GM18508 (cell line): ENCODE results near the gene PTPRS.
"Not testable (repeated sequence)": the region's sequence is repeated elsewhere in the genome, so short reads cannot be mapped to it uniquely, and the experiment has no call there.

Experiments used
- ATAC-seq: cut with Tn5 transposase; IDR thresholded peaks from one replicate; pipeline ENCODE4 v1.9.1; 2021; ENCODE audit warnings: moderate number of reproducible peaks; ENCODE audit not compliant: insufficient read depth, unreplicated experiment

PTPRS gene

DNA sequence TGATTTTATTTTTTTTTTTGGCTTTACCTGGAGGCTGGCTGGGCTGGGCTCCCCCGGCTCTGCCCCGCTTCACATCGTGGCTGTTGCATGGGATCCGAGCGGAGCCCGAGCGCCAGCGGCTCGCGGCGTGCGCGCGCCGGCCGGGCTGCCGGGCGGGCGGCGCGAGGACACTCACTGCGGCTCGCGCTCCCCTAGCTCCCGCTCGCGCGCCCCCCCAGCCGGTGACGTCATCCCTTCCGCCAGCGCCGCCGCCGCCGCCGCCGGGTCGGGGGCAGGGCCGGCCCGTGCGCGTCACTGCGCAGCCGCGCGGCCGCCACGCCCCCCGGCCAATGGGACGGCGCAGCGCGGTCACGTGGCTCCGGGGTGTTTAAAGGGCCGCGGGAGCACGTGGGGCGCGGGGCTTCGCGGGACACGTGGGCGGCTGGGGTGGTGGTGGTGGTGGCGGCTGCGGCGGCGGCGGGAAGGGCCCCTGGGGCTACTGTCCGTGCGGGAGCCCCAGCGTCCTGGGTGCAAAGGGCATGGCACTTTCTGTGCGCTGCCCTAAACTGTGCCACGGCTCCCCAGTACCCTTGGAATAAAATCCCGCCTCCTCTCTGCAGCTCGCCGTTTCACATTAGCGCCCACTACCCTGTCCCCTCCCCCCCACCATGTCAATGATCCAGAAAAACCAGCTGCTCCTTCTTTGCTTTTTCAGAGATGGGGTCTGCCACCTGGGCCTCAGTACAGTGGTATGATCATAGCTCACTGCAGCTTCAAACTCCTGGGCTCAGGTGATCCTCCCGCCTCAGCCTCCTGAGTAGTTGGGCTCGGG, at the start of gene PTPRS:
Gene PTPRS (minus strand): TSS at position 176 of the 811 bp plus-strand sequence. CDS start 54,672 bp downstream, outside the sequence.
- ATAC-seq, result no peak

GRCh38 chr19:5389353-5389752, 48.7 kb upstream of the PTPRS start:
- ATAC-seq, result no peak

DNA sequence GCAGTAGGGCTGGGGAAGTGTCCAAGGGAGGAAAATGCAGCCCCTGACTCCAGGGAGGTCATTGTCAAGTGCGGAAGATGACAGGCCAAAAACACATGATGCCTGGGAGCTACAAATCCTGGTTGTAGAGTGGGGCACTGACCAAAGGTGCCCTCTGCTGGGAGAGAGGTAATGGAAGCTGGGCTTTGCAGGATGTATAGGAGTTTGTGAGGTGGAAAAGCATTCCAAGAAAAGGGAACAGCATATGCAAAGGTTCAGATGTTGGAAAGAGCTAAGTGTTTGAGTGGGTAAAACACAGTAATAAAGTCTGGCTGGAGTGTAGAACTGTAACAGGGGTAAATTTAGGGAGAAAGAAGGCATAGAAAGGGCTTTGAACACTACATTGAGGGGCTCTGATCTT, 46.9 kb upstream of the PTPRS start:
- ATAC-seq, result no peak

DNA sequence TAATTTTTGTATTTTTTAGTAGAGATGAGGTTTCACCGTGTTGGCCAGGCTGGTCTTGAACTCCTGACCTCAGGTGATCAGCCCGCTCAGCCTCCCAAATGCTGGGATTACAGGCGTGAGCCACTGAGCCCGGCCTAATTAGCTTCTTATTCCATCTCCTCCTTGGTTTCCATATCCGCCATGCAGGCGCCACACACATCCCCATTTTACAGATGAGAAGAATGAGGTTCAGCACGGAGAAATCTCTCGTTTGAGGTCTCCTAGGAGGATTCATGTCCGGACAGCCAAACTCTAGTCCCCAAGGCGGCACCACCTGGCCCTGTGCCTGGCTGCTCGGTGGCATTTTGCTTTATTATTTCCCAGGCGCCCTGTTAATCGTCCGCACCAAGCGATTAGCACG, 46.2 kb upstream of the PTPRS start:
- no peak for ATAC-seq

GRCh38 chr19:5381197-5381596, 40.6 kb upstream of the PTPRS start:
- ATAC-seq, result not testable (repeated sequence)

- ATAC-seq, result no peak
Observed at GRCh38 chr19:5380215-5380919, 39.8 kb upstream of the PTPRS start.

DNA sequence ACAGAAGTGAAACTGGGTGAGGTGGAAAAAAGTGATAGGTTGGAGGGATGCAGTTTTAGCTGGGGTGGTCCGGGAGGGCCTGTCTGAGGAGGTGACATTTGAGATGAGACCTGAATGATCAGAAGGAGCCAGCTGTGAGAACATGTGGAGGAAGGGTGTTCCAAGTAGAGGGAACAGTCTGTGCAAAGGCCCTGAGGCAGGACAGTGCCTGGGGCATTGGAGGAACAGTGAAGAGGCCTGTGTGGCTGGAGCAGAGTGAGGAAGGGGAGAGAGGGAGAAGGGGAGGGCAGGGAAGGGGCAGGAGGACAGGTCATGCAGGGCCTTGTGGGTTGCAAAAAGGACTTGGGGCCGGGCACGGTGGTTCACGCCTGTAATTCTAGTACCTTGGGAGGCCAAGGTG, 36.3 kb upstream of the PTPRS start:
- ATAC-seq, result no peak

GRCh38 chr19:5372572-5373200, 32.1 kb upstream of the PTPRS start:
- no peak for ATAC-seq

GRCh38 chr19:5369962-5370367, 29.4 kb upstream of the PTPRS start:
- ATAC-seq, result no peak

DNA sequence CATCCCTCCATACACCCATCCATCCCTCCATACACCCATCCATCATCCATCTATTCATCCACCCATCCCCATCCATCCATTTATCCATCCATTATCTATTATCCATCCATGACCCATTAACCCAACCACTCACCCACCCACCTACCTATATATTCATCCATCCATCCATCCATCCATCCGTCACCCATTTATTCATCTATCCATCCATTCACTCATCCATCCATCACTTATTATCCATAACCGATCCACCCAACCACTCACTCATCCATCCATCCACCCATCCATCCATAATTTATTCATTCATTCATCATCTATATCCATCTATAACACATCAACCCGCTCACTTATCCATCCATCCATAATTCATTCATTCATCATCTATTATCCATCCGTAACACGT, 28.7 kb upstream of the PTPRS start:
- ATAC-seq, result no peak

- ATAC-seq, result no peak
Observed at GRCh38 chr19:5367530-5368133, 27.0 kb upstream of the PTPRS start.

DNA sequence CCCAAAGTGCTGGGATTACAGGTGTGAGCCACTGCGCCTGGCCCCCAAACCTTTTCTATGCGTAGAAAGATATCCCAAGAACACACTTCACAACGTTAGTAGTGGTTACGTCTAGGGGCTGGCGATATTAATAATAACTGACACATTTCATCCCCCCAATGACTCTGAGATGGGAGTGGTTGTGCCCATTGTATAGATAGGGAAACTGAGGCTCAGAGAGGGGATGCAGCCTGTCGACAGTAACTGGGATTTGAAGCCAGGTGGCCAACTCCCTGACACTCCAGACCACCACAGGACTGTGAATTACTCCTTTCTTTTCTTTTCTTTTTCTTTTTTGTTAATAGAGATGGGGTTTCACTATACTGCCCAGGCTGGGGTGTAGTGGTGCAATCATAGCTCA, 25.3 kb upstream of the PTPRS start:
- no peak for ATAC-seq

DNA sequence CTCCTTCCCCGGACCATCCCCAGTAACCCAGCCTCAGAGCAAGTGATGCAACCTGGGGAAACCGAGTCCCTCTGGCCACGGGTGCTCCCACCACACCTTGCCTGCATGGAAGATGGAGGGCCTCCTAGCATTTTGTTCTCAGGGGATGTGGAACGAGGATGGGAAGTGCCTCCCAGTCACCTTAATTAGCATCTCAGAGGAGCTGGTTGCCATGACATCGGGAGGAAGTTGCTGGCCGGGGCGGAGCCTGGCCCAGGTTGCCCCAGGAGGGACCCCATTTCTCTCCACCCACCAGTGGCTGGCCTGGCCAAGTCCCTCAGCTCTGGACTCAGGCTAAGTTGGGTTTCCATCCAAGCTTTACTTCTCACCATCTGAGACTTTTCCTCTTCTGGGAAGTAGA, 24.1 kb upstream of the PTPRS start:
- no peak for ATAC-seq

DNA sequence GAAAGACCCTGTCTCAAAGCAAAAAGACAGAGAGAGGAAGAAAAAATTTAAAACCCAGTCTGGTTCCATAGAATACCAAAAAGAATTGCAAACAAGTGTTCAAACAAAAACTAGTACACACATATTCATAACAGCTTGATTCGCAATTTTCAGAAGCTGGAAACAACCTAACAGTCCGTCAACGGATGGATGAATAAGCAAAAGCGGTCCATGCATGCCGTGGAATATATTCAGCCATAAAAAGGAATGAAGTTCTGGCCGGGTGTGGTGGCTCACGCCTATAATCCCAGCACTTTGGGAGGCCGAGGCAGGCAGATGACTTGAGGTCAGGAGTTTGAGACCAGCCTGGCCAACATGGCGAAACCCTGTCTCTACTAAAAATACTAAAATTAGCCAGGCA, 21.2 kb upstream of the PTPRS start:
- ATAC-seq, result not testable (repeated sequence)

DNA sequence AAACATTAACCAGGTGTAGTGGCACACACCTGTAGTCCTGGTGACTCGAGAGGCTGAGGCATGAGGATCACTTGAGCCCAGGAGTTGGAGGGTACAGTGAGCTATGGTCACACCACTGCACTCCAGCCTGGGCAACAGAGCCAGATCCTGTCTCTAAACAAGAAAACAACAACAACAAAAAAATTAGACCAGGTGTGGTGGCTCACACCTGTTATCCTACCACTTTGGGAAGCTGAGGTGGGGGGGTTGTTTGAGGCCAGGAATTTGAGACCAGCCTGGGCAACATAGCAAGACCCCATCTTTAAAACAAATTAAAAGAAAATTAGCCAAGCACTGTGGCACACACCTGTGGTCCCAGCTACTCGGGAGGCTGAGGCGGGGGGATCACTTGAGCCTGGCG, 20.8 kb upstream of the PTPRS start:
- no peak for ATAC-seq

- no peak for ATAC-seq
Observed at GRCh38 chr19:5360003-5360780, 19.6 kb upstream of the PTPRS start.

DNA sequence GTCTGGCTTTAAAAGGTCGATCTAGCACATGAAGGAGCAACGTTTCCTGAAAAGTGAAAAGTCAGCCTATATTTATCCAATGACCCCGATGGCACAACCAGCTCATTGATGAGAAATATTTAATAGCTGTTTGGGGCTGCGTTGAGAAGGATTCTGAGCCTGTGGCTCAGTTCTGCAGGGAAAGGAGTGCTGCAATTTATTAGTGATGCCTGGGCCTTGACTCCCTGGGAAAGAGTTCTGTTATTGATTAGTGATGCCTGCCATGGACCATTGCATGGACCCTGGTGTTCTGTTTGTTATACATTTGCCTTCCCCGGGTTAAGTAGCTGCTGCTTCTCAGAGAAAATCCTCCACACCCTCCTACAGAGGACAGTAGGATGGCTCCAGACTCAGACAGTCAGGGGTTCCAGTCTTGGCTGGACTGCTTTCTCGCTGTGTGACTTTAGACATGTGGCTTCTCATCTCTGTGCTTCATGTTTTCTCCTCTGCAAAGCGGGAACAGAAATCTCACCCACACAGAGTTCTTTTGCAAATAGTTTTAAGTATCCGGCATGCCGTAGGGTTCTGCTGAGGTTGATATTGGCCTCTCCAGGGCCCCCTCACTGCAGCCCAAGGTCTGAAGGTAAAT, 17.7 kb upstream of the PTPRS start:
- ATAC-seq, result no peak

GRCh38 chr19:5357584-5357983, 17.0 kb upstream of the PTPRS start:
- no peak for ATAC-seq

GRCh38 chr19:5356918-5357317, 16.3 kb upstream of the PTPRS start:
- no peak for ATAC-seq

DNA sequence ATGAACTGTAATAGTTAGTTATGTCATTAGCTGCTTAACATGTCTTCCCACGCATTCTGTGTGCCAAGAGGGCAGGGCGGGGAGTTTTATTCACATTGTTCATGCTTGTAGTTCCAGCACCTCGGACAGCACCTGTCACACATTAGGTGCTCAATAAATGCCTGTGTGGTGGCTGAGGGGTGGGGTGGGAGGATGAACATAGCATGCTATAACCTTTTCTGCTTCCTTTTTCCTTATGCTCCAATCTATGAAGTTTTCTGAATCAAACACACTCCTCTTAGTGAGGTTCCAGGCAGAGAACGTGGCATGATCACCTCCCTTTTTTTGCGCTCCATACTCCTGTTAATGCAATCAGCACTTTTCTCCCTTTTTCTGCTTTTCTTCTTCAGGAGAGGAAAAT, 15.8 kb upstream of the PTPRS start:
- no peak for ATAC-seq
